HepG2 (cell line): ENCODE results near the gene BSG. TPM values are rescaled to one million over a fixed set of nuclear protein-coding genes. Genes with fewer than 3 reads are reported as not detected.
A peak's percentile ranks its signal among the peaks of the same experiment; 100 is the strongest.

Experiments used
- ATF7 ChIP-seq, 2 experiments: fragments of 450-650 bp in 1 of 2; sonication (generic) in 1 of 2; formaldehyde crosslinking in 1 of 2; IDR thresholded peaks; 2 replicates each; pipeline versions ENCODE4 v1.4.0 to v1.6.1; 2016 to 2020; ENCODE audit warnings: antibody characterized with exemption in 1 of 2, mild to moderate bottlenecking in 1 of 2, missing genetic modification reagents in 1 of 2
- ERF ChIP-seq: IDR thresholded peaks from 2 replicates; pipeline ENCODE4 v1.6.1; 2018; ENCODE audit warnings: missing biosample characterization, missing genetic modification reagents
- FIP1L1 ChIP-seq: fragments of 200-400 bp; formaldehyde crosslinking; IDR thresholded peaks from 2 replicates; pipeline ENCODE4 v1.6.1; 2018; ENCODE audit warnings: low read depth, mild to moderate bottlenecking, low read length, moderate library complexity, borderline replicate concordance; ENCODE audit not compliant: insufficient read depth
- KAT8 ChIP-seq: IDR thresholded peaks from 2 replicates; pipeline ENCODE4 v1.6.1; 2016; ENCODE audit warnings: missing genetic modification reagents, missing compliant biosample characterization
- MXI1 ChIP-seq: IDR thresholded peaks from 3 replicates; pipeline ENCODE4 v1.6.1; 2012; ENCODE audit warnings: low read depth, low read length, inconsistent platforms, borderline replicate concordance
- NR2F6 ChIP-seq, 2 experiments: IDR thresholded peaks; 2 replicates each; pipeline ENCODE4 v1.6.1; 2016; ENCODE audit warnings: antibody characterized with exemption in 1 of 2, mild to moderate bottlenecking in 1 of 2
- RAD51 ChIP-seq: fragments of 450-650 bp; IDR thresholded peaks from 2 replicates; pipeline ENCODE4 v1.6.1; 2016; ENCODE audit warnings: borderline replicate concordance
- TCF7 ChIP-seq: sonication (generic); IDR thresholded peaks from 2 replicates; pipeline ENCODE4 v1.6.1; 2016; ENCODE audit warnings: antibody characterized with exemption, low read depth
- ZKSCAN1 ChIP-seq: fragments of 150-350 bp; IDR thresholded peaks from 2 replicates; pipeline ENCODE4 v1.6.1; 2014; ENCODE audit warnings: low read length
- ZNF205 ChIP-seq: IDR thresholded peaks from 2 replicates; pipeline ENCODE4 v1.6.1; 2018; ENCODE audit warnings: missing biosample characterization, missing genetic modification reagents
- ZNF274 ChIP-seq: sonication (generic); formaldehyde crosslinking; IDR thresholded peaks from 2 replicates; pipeline ENCODE4 v1.5.1; 2020; ENCODE audit warnings: mild to moderate bottlenecking, missing genetic modification reagents
- ZNF30 ChIP-seq: sonication (generic); formaldehyde crosslinking; IDR thresholded peaks from 2 replicates; pipeline ENCODE4 v1.5.0; 2020; ENCODE audit warnings: mild to moderate bottlenecking, missing genetic modification reagents
- ZNF383 ChIP-seq: sonication (generic); formaldehyde crosslinking; IDR thresholded peaks from 2 replicates; pipeline ENCODE4 v1.4.0; 2020; ENCODE audit warnings: missing genetic modification reagents, mild to moderate bottlenecking, borderline replicate concordance
- ZNF615 ChIP-seq: sonication (generic); formaldehyde crosslinking; IDR thresholded peaks from 2 replicates; pipeline ENCODE4 v1.5.0; 2020; ENCODE audit warnings: mild to moderate bottlenecking, missing genetic modification reagents, borderline replicate concordance
- ZNF781 ChIP-seq: sonication (generic); formaldehyde crosslinking; IDR thresholded peaks from 2 replicates; pipeline ENCODE4 v1.5.1; 2020; ENCODE audit warnings: borderline replicate concordance, mild to moderate bottlenecking, missing genetic modification reagents; ENCODE audit errors: not compliant biosample characterization
- ZNF788 ChIP-seq: sonication (generic); formaldehyde crosslinking; IDR thresholded peaks from 2 replicates; pipeline ENCODE4 v1.5.0; 2020; ENCODE audit warnings: mild to moderate bottlenecking, missing genetic modification reagents, borderline replicate concordance
- polyA plus RNA-seq, 8 experiments: library from polyadenylated mRNA; depleted of rRNA in 3 of 8; stranded (reverse) in 7 of 8; unstranded in 1 of 8; fragments of >200 nt; fragmentation: Illumina TruSeq in 4 of 8; extraction: Trizol in 4 of 8; gene quantifications; 2 replicates each; pipeline versions ENCODE4 v1.2.1 to v1.2.3, GENCODE V29; 2011 to 2016; ENCODE audit warnings: low read depth in 4 of 8, missing spikeins in 1 of 8, mixed read lengths in 1 of 8; ENCODE audit not compliant: insufficient read depth in 1 of 8
- total RNA-seq, 5 experiments: library from RNA; depleted of rRNA; stranded (reverse); fragments of >200 nt; fragmentation: Illumina TruSeq; extraction: Trizol; gene quantifications; 2 replicates each; pipeline ENCODE4 v1.2.3, GENCODE V29; 2016; ENCODE audit warnings: low read depth in 1 of 5
- TF ChIP-seq, protein P1 (sequence below): sonication (generic); formaldehyde crosslinking; IDR thresholded peaks from 2 replicates; pipeline ENCODE4 v1.4.0; 2020; ENCODE audit warnings: low read depth, missing genetic modification reagents
- TF ChIP-seq, protein P2 (sequence below): sonication (generic); formaldehyde crosslinking; IDR thresholded peaks from 2 replicates; pipeline ENCODE4 v1.4.0; 2020; ENCODE audit warnings: mild to moderate bottlenecking, missing genetic modification reagents

Gene BSG
- total and polyA plus RNA-seq, 2 of the 13 experiments (the other 11 are each of a cell fraction or from before 2014, with no cell fraction given): 309 to 754 TPM

DNA sequence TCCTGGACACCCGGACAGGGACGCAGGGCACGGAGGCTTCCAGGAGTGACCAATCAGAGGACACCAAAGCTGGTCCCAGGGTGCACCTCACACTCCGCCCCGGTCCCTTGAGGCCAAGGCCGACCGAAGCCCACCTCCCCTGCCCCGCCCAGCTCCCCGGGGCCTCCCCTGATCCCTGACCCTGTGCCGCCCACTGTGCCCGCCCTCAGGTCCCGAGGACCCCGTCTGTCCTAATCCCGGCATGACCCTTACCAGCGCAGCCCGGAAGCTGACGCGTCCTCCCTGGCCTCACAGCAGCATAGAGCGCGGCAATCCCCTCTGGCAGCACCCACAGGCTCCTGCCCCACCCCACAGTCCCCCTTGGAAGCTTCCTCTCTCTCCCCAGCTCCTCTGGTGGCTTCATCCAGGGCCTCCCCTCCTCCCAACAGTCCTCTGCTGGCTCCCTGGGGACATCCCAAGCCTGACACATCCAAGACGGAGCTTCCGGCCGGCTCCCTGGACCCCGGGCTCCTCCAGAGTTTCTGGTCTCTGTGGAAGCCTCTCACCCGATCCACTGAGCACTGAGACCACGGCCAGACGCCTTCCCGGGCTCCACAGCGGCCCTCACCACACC, 48.2 kb upstream of the BSG start (continued):
- TF ChIP-seq ZNF383 (CRISPR knock-in tag) (0 out of 2 replicates have a peak, but pooled peaks have one; percentile 71), ZNF781 (CRISPR knock-in tag) (peak; percentile 36), ZNF788 (CRISPR knock-in tag) (peak; percentile 91; the same call in 1 of the 2 replicates), MXI1 (no peak; the same call in 2 of the 3 replicates), RAD51 (no peak), NR2F6 (IDR thresholded peaks at IDR 0.05) (peak; percentile 95), NR2F6 (CRISPR knock-in tag; IDR thresholded peaks at IDR 0.05) (peak; percentile 96), KAT8 (CRISPR knock-in tag) (peak; percentile 55; the same call in 1 of the 2 replicates), ZNF205 (peak; percentile 19; the same call in 1 of the 2 replicates), ZNF30 (no peak), FIP1L1 (no peak), ERF (CRISPR knock-in tag) (peak; percentile 40; the same call in 1 of the 2 replicates), ZKSCAN1 (no peak), ZNF274 (CRISPR knock-in tag) (no peak), TCF7 (0 out of 2 replicates have a peak, but pooled peaks have one; percentile 21), ATF7 (IDR thresholded peaks at IDR 0.05) (no peak), ATF7 (CRISPR knock-in tag; IDR thresholded peaks at IDR 0.05) (no peak), ZNF615 (no peak)
- TF ChIP-seq, protein P1, sequence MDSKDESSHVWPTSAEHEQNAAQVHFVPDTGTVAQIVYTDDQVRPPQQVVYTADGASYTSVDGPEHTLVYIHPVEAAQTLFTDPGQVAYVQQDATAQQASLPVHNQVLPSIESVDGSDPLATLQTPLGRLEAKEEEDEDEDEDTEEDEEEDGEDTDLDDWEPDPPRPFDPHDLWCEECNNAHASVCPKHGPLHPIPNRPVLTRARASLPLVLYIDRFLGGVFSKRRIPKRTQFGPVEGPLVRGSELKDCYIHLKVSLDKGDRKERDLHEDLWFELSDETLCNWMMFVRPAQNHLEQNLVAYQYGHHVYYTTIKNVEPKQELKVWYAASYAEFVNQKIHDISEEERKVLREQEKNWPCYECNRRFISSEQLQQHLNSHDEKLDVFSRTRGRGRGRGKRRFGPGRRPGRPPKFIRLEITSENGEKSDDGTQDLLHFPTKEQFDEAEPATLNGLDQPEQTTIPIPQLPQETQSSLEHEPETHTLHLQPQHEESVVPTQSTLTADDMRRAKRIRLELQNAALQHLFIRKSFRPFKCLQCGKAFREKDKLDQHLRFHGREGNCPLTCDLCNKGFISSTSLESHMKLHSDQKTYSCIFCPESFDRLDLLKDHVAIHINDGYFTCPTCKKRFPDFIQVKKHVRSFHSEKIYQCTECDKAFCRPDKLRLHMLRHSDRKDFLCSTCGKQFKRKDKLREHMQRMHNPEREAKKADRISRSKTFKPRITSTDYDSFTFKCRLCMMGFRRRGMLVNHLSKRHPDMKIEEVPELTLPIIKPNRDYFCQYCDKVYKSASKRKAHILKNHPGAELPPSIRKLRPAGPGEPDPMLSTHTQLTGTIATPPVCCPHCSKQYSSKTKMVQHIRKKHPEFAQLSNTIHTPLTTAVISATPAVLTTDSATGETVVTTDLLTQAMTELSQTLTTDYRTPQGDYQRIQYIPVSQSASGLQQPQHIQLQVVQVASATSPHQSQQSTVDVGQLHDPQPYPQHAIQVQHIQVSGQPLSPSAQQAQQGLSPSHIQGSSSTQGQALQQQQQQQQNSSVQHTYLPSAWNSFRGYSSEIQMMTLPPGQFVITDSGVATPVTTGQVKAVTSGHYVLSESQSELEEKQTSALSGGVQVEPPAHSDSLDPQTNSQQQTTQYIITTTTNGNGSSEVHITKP: peak; percentile 79; the same call in 1 of the 2 replicates
- TF ChIP-seq, protein P2, sequence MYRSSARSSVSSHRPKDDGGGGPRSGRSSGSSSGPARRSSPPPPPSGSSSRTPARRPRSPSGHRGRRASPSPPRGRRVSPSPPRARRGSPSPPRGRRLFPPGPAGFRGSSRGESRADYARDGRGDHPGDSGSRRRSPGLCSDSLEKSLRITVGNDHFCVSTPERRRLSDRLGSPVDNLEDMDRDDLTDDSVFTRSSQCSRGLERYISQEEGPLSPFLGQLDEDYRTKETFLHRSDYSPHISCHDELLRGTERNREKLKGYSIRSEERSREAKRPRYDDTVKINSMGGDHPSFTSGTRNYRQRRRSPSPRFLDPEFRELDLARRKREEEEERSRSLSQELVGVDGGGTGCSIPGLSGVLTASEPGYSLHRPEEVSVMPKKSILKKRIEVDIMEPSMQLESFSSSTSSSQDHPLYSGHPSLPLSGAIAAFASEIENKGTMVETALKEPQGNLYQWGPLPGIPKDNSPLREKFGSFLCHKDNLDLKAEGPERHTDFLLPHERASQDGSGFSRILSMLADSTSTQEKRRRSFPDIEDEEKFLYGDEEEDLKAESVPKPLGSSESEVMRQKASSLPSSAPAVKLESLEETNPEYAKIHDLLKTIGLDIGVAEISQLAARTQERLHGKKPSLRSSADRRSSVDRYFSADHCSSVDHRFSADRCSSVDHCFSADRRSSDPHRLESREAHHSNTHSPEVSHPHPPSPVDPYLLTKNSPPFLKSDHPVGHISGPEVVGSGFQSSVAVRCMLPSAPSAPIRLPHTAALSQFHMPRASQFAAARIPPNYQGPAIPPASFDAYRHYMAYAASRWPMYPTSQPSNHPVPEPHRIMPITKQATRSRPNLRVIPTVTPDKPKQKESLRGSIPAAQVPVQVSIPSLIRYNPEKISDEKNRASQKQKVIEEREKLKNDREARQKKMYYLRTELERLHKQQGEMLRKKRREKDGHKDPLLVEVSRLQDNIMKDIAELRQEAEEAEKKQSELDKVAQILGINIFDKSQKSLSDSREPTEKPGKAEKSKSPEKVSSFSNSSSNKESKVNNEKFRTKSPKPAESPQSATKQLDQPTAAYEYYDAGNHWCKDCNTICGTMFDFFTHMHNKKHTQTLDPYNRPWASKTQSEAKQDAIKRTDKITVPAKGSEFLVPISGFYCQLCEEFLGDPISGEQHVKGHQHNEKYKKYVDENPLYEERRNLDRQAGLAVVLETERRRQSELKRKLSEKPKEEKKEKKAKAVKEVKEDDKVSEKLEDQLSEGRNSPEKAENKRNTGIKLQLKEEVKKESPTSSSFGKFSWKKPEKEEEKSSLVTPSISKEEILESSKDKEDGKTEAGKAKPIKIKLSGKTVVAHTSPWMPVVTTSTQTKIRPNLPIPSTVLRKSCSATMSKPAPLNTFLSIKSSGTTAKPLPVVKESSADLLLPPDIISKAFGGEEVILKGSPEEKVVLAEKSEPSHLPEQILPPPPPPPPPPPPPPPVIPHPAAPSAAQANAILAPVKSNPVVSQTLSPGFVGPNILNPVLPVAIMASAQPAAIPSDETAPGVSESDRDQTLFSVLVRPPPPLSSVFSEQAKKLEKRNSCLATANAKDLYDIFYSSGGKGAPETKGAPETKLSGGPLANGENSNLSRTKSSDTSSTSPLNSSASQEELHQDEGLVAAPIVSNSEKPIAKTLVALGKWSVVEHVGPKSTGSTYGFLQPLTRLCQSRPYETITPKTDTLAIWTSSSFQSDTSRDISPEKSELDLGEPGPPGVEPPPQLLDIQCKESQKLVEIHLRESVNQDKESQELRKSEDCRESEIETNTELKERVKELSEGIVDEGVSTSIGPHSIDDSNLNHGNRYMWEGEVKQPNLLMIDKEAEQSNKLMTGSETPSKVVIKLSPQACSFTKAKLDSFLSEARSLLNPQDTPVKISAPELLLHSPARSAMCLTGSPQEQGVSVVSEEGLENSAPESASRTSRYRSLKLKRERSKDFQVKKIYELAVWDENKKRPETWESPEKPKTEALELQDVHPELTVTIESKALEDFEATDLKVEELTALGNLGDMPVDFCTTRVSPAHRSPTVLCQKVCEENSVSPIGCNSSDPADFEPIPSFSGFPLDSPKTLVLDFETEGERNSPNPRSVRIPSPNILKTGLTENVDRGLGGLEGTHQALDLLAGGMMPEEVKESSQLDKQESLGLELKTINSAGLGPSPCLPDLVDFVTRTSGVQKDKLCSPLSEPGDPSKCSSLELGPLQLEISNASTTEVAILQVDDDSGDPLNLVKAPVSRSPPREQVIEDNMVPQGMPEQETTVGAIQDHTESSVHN (CRISPR knock-in tag): 0 out of 2 replicates have a peak, but pooled peaks have one; percentile 32
